Neural progenitor cell (in vitro differentiated cells): ENCODE measurements around the gene MIPEP. TPM values are rescaled to one million over a fixed set of nuclear protein-coding genes. Genes with fewer than 3 reads are reported as not detected.

ENCODE experiments used
- DNase-seq: peaks from one replicate; pipeline ENCODE4 v3.0.0-alpha.2; 2016; ENCODE audit warnings: low spot score
- H2AFZ ChIP-seq: fragments of 200-600 bp; sonication (generic); replicated peaks from 2 replicates; pipeline ENCODE4 v1.6.1; 2016; ENCODE audit warnings: antibody characterized with exemption
- H3F3A ChIP-seq: fragments of 200-600 bp; sonication (generic); 2 replicates; pipeline ENCODE4 v1.6.1; 2016; ENCODE audit warnings: antibody characterized with exemption, low read depth
- H3K27ac ChIP-seq: fragments of 200-600 bp; sonication (generic); 2 replicates; pipeline ENCODE4 v1.5.1; 2016; ENCODE audit warnings: mild to moderate bottlenecking
- H3K27me3 ChIP-seq: fragments of 200-600 bp; sonication (generic); 2 replicates; pipeline ENCODE4 v1.6.1; 2016; ENCODE audit warnings: mild to moderate bottlenecking, moderate library complexity
- H3K36me3 ChIP-seq: fragments of 200-600 bp; sonication (generic); 2 replicates; pipeline ENCODE4 v1.5.1; 2016
- H3K4me1 ChIP-seq: fragments of 200-600 bp; sonication (generic); 2 replicates; pipeline ENCODE4 v1.6.1; 2016; ENCODE audit warnings: mixed run types
- H3K4me2 ChIP-seq: fragments of 200-600 bp; sonication (generic); 2 replicates; pipeline ENCODE4 v1.6.1; 2016
- H3K4me3 ChIP-seq: fragments of 200-600 bp; sonication (generic); 2 replicates; pipeline ENCODE4 v1.5.1; 2016
- H3K79me2 ChIP-seq: fragments of 200-600 bp; sonication (generic); 2 replicates; pipeline ENCODE4 v1.6.1; 2016; ENCODE audit warnings: low read depth
- H3K9ac ChIP-seq: fragments of 200-600 bp; sonication (generic); 2 replicates; pipeline ENCODE4 v1.6.1; 2016
- H3K9me3 ChIP-seq: fragments of 200-600 bp; sonication (generic); 2 replicates; pipeline ENCODE4 v1.5.1; 2016; ENCODE audit warnings: low read depth
- H4K20me1 ChIP-seq: fragments of 200-600 bp; sonication (generic); 2 replicates; pipeline ENCODE4 v1.6.1; 2016; ENCODE audit warnings: low read depth
- H3K27ac Mint-ChIP-seq: 3 replicates; pipeline ENCODE4 v1.8.0; 2021; ENCODE audit warnings: mixed read lengths
- H3K27me3 Mint-ChIP-seq: 2 replicates; pipeline ENCODE4 v1.8.0; 2022; ENCODE audit warnings: low read depth, mild to moderate bottlenecking, inconsistent platforms, moderate library complexity, mixed read lengths; ENCODE audit not compliant: insufficient read depth
- H3K36me3 Mint-ChIP-seq: 3 replicates; pipeline ENCODE4 v1.8.0; 2021; ENCODE audit warnings: mixed read lengths
- H3K4me1 Mint-ChIP-seq: 3 replicates; pipeline ENCODE4 v1.8.0; 2021; ENCODE audit warnings: mixed read lengths
- H3K4me3 Mint-ChIP-seq: 3 replicates; pipeline ENCODE4 v1.8.0; 2021; ENCODE audit warnings: mild to moderate bottlenecking, moderate library complexity, mixed read lengths
- H3K9me3 Mint-ChIP-seq: 3 replicates; pipeline ENCODE4 v1.8.0; 2020; ENCODE audit warnings: mixed read lengths
- CTCF ChIP-seq: fragments of 200-600 bp; sonication (generic); IDR thresholded peaks from 2 replicates; pipeline ENCODE4 v1.5.1; 2017; ENCODE audit warnings: antibody characterized with exemption, mild to moderate bottlenecking
- EZH2 ChIP-seq: fragments of 200-600 bp; sonication (generic); IDR thresholded peaks from 2 replicates; pipeline ENCODE4 v1.6.1; 2017; ENCODE audit warnings: antibody characterized with exemption, mild to moderate bottlenecking, moderate library complexity
- EZH2phosphoT487 ChIP-seq: fragments of 200-600 bp; sonication (generic); IDR thresholded peaks from 2 replicates; pipeline ENCODE4 v1.6.1; 2017; ENCODE audit warnings: antibody characterized with exemption
- total RNA-seq: library from RNA; depleted of rRNA; stranded (reverse); fragments of >200 nt; gene quantifications from 2 replicates; pipeline ENCODE4 v1.2.3, GENCODE V29; 2015; ENCODE audit warnings: low replicate concordance

Gene MIPEP
- total RNA-seq, 1 donor from 2014 or later = 22.8 TPM

- H3K4me1 Mint-ChIP-seq = peaks cover 4% of the 10 kb centered on the region
- no peaks in the 10 kb centered on the region for H3K9me3 ChIP-seq
- peaks cover 10% of the 10 kb centered on the region for H3K9me3 Mint-ChIP-seq
- H3F3A ChIP-seq = no peaks in the 10 kb centered on the region
- no peak overlapping the region for H2AFZ ChIP-seq
- H3K4me3 Mint-ChIP-seq = no peak overlapping the region
- H3K36me3 Mint-ChIP-seq = peaks cover 14% of the 10 kb centered on the region
- no peak overlapping the region for H3K4me2 ChIP-seq
- no peak overlapping the region for H3K27ac Mint-ChIP-seq
- H3K36me3 ChIP-seq = no peaks in the 10 kb centered on the region
- H3K27me3 Mint-ChIP-seq = no peaks in the 10 kb centered on the region
- no peaks in the 10 kb centered on the region for H3K79me2 ChIP-seq
- no peak overlapping the region for H3K4me3 ChIP-seq
- no peak overlapping the region for H3K27ac ChIP-seq
- no peaks in the 10 kb centered on the region for H3K4me1 ChIP-seq
- DNase-seq = no peak
- TF ChIP-seq EZH2 (no peak), CTCF (no peak), EZH2phosphoT487 (no peak)
- no peak overlapping the region for H3K9ac ChIP-seq
- H4K20me1 ChIP-seq = no peaks in the 10 kb centered on the region
- no peaks in the 10 kb centered on the region for H3K27me3 ChIP-seq
These were observed 61.1 kb downstream of the MIPEP start for GRCh38 chr13:23828086-23828485.

- Histone ChIP-seq H3K4me3 (no peak overlapping the region), H2AFZ (no peak overlapping the region), H3K4me2 (no peak overlapping the region), H3K27me3 (no peaks in the 10 kb centered on the region), H3K4me1 (peaks cover 5% of the 10 kb centered on the region), H3K27ac (no peak overlapping the region), H3K9me3 (no peaks in the 10 kb centered on the region), H3K9ac (no peak overlapping the region), H3K36me3 (no peaks in the 10 kb centered on the region), H4K20me1 (no peaks in the 10 kb centered on the region), H3F3A (no peaks in the 10 kb centered on the region), H3K79me2 (no peaks in the 10 kb centered on the region)
- TF ChIP-seq EZH2phosphoT487 (no peak), CTCF (no peak), EZH2 (no peak)
- Mint-ChIP-seq H3K4me3 (no peak overlapping the region), H3K27me3 (no peaks in the 10 kb centered on the region), H3K36me3 (peaks cover 16% of the 10 kb centered on the region), H3K9me3 (peaks cover 10% of the 10 kb centered on the region), H3K4me1 (no peaks in the 10 kb centered on the region), H3K27ac (no peak overlapping the region)
- DNase-seq = no peak
These were observed 64.0 kb downstream of the MIPEP start for GRCh38 chr13:23825179-23825578.

- no peak overlapping the region for H3K9ac ChIP-seq
- Mint-ChIP-seq H3K36me3 (peaks cover 18% of the 10 kb centered on the region), H3K4me1 (no peaks in the 10 kb centered on the region), H3K4me3 (no peak overlapping the region), H3K9me3 (peaks cover 10% of the 10 kb centered on the region), H3K27me3 (no peaks in the 10 kb centered on the region), H3K27ac (no peak overlapping the region)
- H3F3A ChIP-seq = no peaks in the 10 kb centered on the region
- no peaks in the 10 kb centered on the region for H3K36me3 ChIP-seq
- H3K4me1 ChIP-seq = peaks cover 5% of the 10 kb centered on the region
- no peak for DNase-seq
- H3K4me3 ChIP-seq = no peak overlapping the region
- H3K27ac ChIP-seq = no peak overlapping the region
- H3K9me3 ChIP-seq = no peaks in the 10 kb centered on the region
- H3K27me3 ChIP-seq = no peaks in the 10 kb centered on the region
- H3K4me2 ChIP-seq = no peak overlapping the region
- TF ChIP-seq EZH2 = no peak
- no peak for TF ChIP-seq CTCF
- TF ChIP-seq EZH2phosphoT487 = no peak
- no peaks in the 10 kb centered on the region for H3K79me2 ChIP-seq
- no peak overlapping the region for H2AFZ ChIP-seq
- no peaks in the 10 kb centered on the region for H4K20me1 ChIP-seq
These were observed 64.8 kb downstream of the MIPEP start for GRCh38 chr13:23824371-23824770.
